HG03457 (cell line): ENCODE data around the gene RIMOC1.
A peak's percentile ranks its signal among the peaks of the same experiment; 100 is the strongest.

Experiments
- ATAC-seq: cut with Tn5 transposase; IDR thresholded peaks from one replicate; pipeline ENCODE4 v1.9.1; 2021; ENCODE audit warnings: moderate number of reproducible peaks; ENCODE audit not compliant: unreplicated experiment

RIMOC1 gene

GRCh38 chr5:41903892-41904799 lies at the start of gene RIMOC1:
TSS of gene RIMOC1 (plus strand) at chr5:41904344. CDS start at chr5:41904368, 24 bp downstream.
- ATAC-seq: peak; percentile 99

GRCh38 chr5:41856644-41857491 lies 47.3 kb upstream of the RIMOC1 start:
- ATAC-seq: peak; percentile 56

GRCh38 chr5:41857989-41858388 lies 46.2 kb upstream of the RIMOC1 start:
- no peak for ATAC-seq

GRCh38 chr5:41858890-41859289 lies 45.3 kb upstream of the RIMOC1 start:
- ATAC-seq: no peak

GRCh38 chr5:41863871-41864486 lies 40.2 kb upstream of the RIMOC1 start:
- no peak for ATAC-seq

GRCh38 chr5:41869151-41869723 lies 34.9 kb upstream of the RIMOC1 start:
- no peak for ATAC-seq

GRCh38 chr5:41869724-41870626 lies 34.2 kb upstream of the RIMOC1 start, which contains the start of gene OXCT1:
TSS of gene OXCT1 (minus strand) at chr5:41870425. CDS start at chr5:41870358, 67 bp downstream.
- peak; percentile 96 for ATAC-seq

GRCh38 chr5:41870627-41871048 lies 33.5 kb upstream of the RIMOC1 start:
- no peak for ATAC-seq

GRCh38 chr5:41871852-41872251 lies 32.3 kb upstream of the RIMOC1 start:
- ATAC-seq: no peak

GRCh38 chr5:41874512-41875060 lies 29.6 kb upstream of the RIMOC1 start:
- no peak for ATAC-seq

- no peak for ATAC-seq
Observed at GRCh38 chr5:41875121-41875520, 29.0 kb upstream of the RIMOC1 start.

- ATAC-seq: no peak
Observed at GRCh38 chr5:41876678-41877077, 27.5 kb upstream of the RIMOC1 start.

GRCh38 chr5:41877408-41877807 lies 26.7 kb upstream of the RIMOC1 start:
- no peak for ATAC-seq

- peak; percentile 19 for ATAC-seq
Observed at GRCh38 chr5:41878173-41878572, 26.0 kb upstream of the RIMOC1 start.

- peak; percentile 80 for ATAC-seq
Observed at GRCh38 chr5:41878643-41879478, 25.3 kb upstream of the RIMOC1 start.

GRCh38 chr5:41882765-41883164 lies 21.4 kb upstream of the RIMOC1 start:
- no peak for ATAC-seq

GRCh38 chr5:41883243-41883642 lies 20.9 kb upstream of the RIMOC1 start:
- ATAC-seq: no peak

- ATAC-seq: no peak
Observed at GRCh38 chr5:41883936-41884335, 20.2 kb upstream of the RIMOC1 start.

- no peak for ATAC-seq
Observed at GRCh38 chr5:41885286-41885685, 18.9 kb upstream of the RIMOC1 start.
